Measurements from ENCODE around the gene CLEC16A.

DNA sequence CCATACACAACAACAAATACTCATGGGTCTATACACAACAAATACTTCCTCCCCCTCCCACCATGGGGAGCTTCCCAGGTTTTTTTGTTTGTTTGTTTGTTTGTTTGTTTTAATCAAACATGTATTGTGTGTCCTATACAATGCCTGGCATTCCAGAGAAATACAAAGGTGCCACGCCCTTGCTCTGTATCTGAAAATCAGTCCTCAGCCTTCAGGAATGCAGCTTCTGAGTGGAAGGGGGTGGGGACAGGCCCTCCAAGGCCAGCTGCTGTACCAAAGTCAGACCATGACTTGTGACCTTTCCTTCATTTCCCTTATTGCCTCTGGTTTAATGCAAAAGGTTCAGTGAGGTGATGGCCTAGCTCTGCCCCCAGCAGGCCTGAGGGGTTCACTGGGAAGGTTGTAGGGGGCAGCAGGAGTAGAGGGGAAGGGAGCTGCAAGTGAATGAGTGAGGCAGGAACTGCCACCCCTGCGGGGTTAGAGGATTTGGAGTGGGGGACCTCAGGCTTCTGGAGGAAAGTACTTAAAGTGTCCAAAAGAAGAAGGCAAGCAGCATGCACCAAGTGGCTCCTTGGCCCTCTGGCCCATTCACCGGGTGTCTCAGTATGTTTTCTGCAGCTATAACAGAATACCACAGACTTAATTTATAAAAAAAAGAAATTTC is 105.2 kb downstream of the CLEC16A start:
- TF ChIP-seq, protein P1, sequence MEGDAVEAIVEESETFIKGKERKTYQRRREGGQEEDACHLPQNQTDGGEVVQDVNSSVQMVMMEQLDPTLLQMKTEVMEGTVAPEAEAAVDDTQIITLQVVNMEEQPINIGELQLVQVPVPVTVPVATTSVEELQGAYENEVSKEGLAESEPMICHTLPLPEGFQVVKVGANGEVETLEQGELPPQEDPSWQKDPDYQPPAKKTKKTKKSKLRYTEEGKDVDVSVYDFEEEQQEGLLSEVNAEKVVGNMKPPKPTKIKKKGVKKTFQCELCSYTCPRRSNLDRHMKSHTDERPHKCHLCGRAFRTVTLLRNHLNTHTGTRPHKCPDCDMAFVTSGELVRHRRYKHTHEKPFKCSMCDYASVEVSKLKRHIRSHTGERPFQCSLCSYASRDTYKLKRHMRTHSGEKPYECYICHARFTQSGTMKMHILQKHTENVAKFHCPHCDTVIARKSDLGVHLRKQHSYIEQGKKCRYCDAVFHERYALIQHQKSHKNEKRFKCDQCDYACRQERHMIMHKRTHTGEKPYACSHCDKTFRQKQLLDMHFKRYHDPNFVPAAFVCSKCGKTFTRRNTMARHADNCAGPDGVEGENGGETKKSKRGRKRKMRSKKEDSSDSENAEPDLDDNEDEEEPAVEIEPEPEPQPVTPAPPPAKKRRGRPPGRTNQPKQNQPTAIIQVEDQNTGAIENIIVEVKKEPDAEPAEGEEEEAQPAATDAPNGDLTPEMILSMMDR (IDR thresholded peaks at IDR 0.05): no peak
- TF ChIP-seq POLR2AphosphoS5 (IDR thresholded peaks at IDR 0.05) (no peak), EP300 (IDR thresholded peaks at IDR 0.05) (no peak)

Measured in gastroesophageal sphincter (tissue), 3 donors.